ENCODE data around the gene CEACAM18. TPM values are rescaled to one million over a fixed set of nuclear protein-coding genes. Genes with fewer than 3 reads are reported as not detected.

Gene CEACAM18
- total and polyA plus RNA-seq, 2 donors (not counting 1 experiment from before 2014, with no cell fraction given): not detected

DNA sequence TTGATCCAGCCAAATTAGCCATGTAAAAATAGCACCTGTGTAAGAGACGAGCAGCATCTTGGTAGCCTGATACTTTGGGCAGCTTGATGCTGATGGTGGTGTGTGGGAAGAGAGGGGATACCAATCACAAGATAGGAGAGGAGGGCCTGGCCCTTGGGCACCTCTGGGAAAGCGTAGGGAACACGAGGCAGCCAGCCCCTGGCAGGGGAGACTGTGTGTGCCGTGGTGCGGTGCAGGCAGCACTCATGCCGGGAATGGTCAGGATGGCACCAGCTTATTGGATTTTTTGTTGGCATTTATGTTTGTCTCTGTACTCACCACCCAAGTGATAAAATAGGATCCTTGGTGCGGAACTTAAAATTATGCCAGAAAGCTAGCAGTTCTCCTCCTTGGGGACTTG is 30.3 kb upstream of the CEACAM18 start:
- intact Hi-C loops (cut with micrococcal nuclease): no loop called here

More for the DNA sequence above, 30.3 kb upstream of the CEACAM18 start:
- Histone ChIP-seq H3K27me3 (replicated peaks in 1 of 4; ENCODE audit: control extremely low read depth in 1 of 4, control insufficient read depth in 3 of 4, insufficient read depth in 4 of 4, low read length in 3 of 4) (peaks cover 0 to 30% (median 8%) of the 10 kb centered on the region in 4 experiments), H2AFZ (ENCODE audit: insufficient read depth, low read depth, low read length, poor library complexity, severe bottlenecking) (no peak overlapping the region), H4K20me1 (ENCODE audit: control insufficient read depth, insufficient read depth, low read length, poor library complexity, severe bottlenecking) (no peaks in the 10 kb centered on the region), H3K79me2 (ENCODE audit: control insufficient read depth, insufficient read depth, low read length) (no peaks in the 10 kb centered on the region), H3K27ac (ENCODE audit: low read length in 2 of 2) (no peak overlapping the region), H3K4me1 (ENCODE audit: control insufficient read depth in 2 of 2, insufficient read depth in 2 of 2, low read length in 2 of 2) (peaks cover 0 to 5% of the 10 kb centered on the region in 2 donors), H3K4me3 (ENCODE audit: control extremely low read depth in 1 of 5, extremely low read depth in 1 of 5, insufficient read depth in 1 of 5, low read depth in 2 of 5, low read length in 4 of 5) (no peak overlapping the region), H3K4me2 (replicated peaks; ENCODE audit: low read depth, low read length, poor library complexity, severe bottlenecking) (no peak overlapping the region), H3K36me3 (replicated peaks in 1 of 2; ENCODE audit: control extremely low read depth in 1 of 2, control insufficient read depth in 1 of 2, extremely low read depth in 1 of 2, insufficient read depth in 2 of 2, low read length in 1 of 2) (no peaks in the 10 kb centered on the region), H3K9ac (ENCODE audit: low read length) (no peak overlapping the region), H3K9me3 (ENCODE audit: control extremely low read depth in 1 of 3, control insufficient read depth in 2 of 3, insufficient read depth in 1 of 3, low read length in 2 of 3) (peaks cover 0 to 16% (median 0%) of the 10 kb centered on the region in 3 donors)
- DNase-seq (no peak), ATAC-seq (ENCODE audit: low read depth) (no peak)
- peaks cover 6% of the 10 kb centered on the region for H3K4me1 Mint-ChIP-seq
- WGBS (ENCODE audit: insufficient coverage): 87% methylated on average over 6 of the region's 7 CpGs
- H3K4me3 Mint-ChIP-seq: no peak overlapping the region
- TF ChIP-seq CTCF (IDR thresholded peaks at IDR 0.05) (no peak), EZH2 (IDR thresholded peaks at IDR 0.05; ENCODE audit: borderline replicate concordance, insufficient read depth, low read depth, low read length, poor library complexity, severe bottlenecking) (no peak)
- no peak overlapping the region for H3K27ac Mint-ChIP-seq
- H3K27me3 Mint-ChIP-seq: peaks cover 47% of the 10 kb centered on the region
- ChIA-PET CTCF (interaction anchor here (0.7 to 1.9 kb wide), 5 partner anchors 23 to 213 kb away, joined by 3 to 4 read pairs (median 3); no protein-coding TSS in a partner anchor), POLR2A (no interaction called here)
- no peaks in the 10 kb centered on the region for H3K9me3 Mint-ChIP-seq (ENCODE audit: insufficient read depth)

All from B cell (primary cell).